GM19193 (cell line): ENCODE measurements around the gene SIX5.

ENCODE experiments used
- POLR2A ChIP-seq: IDR thresholded peaks from 4 replicates; pipeline ENCODE4 v1.6.1; 2011; ENCODE audit not compliant: insufficient read depth, insufficient read length; ENCODE audit errors: extremely low read depth

Gene SIX5

DNA sequence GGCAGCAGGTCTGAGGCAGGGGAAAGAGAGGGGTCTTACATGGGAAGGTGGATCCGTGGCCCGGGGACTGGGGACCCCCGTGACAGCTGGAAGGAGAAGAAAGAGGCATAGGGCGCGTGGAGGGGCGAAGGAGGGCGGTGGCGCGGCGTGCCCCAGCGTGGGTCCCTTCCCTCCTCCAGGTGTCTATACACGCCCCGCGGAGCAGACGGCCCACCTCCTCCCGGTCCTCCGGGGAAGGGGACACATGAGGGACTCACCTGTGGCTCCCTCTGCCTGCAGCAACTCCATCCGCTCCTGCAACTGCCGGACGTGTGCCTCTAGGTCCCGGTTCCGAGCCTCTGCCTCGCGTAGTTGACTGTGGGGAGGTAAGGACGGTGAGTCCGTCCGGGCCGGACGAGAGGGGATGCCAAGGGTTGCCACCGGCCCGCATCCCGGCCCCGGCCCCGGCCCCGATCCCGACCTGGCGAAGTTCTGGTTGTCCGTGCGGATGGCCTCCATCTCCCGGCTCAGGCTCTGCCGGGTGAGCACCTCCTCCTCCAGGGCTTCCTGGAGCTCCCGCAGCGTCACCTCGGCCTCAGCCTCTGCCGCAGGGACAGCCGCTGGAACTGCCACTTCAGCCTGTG lies 2.4 kb upstream of the SIX5 start:
- TF ChIP-seq POLR2A: no peak

GRCh38 chr19:45770192-45771101 lies 1.4 kb upstream of the SIX5 start:
- TF ChIP-seq POLR2A: peak; percentile 30

DNA sequence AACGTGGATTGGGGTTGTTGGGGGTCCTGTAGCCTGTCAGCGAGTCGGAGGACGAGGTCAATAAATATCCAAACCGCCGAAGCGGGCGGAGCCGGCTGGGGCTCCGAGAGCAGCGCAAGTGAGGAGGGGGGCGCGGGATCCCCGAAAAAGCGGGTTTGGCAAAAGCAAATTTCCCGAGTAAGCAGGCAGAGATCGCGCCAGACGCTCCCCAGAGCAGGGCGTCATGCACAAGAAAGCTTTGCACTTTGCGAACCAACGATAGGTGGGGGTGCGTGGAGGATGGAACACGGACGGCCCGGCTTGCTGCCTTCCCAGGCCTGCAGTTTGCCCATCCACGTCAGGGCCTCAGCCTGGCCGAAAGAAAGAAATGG lies 754 bp upstream of the SIX5 start:
- no peak for TF ChIP-seq POLR2A

GRCh38 chr19:45768655-45768983 lies 433 bp downstream of the SIX5 start:
- TF ChIP-seq POLR2A: no peak

GRCh38 chr19:45767881-45768654 lies 984 bp downstream of the SIX5 start:
- TF ChIP-seq POLR2A: peak; percentile 18

- no peak for TF ChIP-seq POLR2A
Measured at GRCh38 chr19:45767410-45767880, 1.6 kb downstream of the SIX5 start.

DNA sequence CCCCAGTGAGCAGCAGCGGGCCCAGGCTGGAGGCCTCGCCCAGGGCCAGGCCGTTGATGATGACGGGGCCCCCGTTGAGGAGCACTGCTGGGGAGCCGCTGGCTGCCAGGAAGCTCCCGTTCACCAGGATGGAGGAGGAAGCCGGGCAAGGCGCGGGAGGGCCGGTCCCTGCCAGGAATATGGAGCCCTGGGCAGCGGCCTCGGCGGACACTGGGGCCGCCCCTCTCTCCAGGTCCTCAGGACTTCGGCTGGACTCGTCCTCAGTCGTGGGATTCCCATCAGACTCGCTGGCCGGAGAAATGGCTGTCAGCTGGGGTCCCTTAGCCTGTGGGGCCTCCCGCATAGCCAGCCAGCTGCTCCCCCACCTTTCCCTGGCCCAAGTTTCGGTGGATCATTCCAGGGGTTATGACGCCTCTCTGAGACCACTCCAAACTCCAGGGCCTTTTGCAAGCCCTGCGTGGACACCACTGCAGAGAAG lies 2.1 kb downstream of the SIX5 start:
- no peak for TF ChIP-seq POLR2A

DNA sequence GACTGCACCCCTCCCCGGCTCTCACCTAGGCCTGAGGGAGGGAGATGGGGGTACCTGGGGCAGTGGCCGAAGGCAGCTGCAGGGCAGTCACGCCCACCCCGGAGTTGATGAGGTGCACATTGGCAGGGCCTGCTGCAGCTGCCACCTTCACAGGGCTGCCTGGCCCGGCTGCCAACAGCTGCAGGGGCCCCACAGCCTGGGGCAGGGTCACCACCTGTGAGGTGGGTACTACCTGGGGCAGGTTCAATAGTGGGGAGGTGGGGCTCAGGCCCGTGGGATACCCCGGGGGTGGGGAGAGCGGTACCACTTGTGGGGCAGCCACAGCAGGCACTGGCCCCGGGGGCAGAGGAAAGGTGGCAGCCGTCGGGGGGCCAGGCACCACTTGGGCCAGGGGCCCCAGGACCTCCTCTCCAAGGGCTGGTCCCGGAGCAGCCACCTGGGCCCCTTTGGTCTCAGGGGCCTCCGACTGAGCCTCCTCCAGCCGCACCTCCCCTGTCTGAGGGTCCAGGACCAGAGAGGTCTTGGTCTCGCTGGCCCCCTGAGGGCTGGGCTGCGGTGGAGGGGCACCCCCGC lies 2.7 kb downstream of the SIX5 start:
- no peak for TF ChIP-seq POLR2A

DNA sequence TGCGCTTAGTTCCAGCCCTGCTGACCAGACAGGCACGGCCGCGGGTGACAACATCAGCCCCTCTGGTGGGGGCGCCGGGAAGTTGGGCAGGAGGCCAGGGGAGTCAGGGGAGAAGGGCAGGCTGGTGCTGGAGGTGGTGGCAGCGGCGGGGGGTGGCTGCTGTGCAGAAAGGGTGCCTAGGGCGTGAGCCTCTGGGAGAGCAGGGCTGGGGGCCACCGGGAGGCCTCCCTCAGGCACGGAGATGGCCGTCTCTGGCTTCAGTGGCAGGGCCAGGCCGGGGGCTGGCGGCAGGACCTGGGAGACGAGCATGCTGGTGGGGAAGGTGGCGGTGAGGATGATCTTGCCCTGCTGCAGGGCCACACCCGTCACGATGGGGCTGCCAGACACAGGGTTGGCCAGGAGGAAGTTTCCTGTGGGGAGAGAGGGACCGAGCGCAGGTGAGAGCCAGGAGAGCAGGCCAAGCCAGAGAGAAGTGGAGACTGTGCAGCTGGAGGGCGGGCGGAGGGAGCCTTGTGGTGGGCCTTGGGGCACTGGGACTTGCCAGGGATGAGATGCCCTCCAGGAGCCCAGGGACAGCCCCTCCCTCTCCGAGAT lies 3.3 kb downstream of the SIX5 start:
- TF ChIP-seq POLR2A: no peak

DNA sequence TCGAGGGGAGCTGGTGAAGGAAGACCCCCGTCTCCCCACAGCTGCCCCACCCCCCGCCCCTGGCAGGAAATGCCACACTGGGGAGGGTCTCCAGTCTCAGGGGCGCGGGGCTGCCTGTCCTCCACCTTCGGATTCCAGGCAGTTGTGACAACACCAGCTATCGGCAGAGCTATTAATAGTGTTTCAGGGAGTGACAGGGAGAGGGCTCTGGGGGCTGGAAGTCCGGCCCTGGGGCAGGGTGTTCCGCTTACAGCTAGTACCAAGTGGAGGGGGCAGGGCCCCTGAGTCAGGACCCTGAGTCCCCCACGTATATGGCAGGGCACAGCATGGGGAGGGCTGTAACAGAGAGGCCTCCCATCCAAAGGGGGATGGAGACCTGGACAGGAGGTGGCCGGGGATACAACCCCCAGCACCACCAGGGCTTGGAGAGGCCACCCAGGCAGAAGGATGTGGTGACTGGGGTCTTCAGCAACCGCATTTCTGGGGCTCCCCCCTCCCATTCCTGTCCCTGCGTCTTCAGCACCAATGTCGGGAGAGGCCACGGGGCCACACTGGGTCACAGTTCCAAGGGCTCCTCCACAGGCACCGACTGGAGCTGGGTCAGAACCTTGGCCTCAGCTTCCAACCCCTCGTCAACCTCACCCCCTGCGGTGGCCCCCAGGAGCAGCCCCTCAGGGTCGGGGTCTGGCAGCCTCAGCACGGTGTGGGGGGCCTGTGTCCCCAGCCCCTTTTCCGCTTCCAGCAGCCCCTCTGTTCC lies 3.9 kb downstream of the SIX5 start:
- no peak for TF ChIP-seq POLR2A

GRCh38 chr19:45764475-45764874 lies 4.6 kb downstream of the SIX5 start:
- TF ChIP-seq POLR2A: no peak

DNA sequence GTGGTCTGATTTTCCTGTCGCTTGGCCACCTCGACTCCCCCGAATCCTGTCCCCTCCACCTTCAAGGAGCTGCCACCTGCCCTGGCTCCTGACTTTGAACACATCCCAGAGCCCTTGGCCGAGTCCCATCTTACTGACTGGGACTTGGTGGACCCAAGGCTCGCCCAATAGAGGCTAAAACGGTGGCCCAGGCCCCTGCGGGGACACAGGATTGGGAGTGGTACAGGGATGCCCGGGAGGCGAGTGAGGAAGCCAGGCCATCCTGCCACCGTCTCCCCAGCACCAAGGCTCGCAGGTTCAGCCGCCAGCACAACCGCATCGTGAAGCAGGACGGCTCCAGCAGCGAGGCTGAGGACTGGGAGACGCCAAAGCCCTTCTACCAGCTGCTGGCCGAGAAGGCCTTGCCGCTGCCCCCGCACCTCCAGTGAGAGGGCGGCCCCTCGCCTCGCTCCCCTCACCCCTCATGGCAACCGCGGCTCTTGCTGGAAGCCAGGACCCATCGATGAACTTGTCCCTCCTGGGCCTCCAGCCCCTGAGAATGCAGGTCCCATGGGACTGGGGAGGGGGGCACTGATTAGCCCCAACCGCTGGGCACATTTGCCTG lies 5.3 kb downstream of the SIX5 start:
- TF ChIP-seq POLR2A: no peak

- TF ChIP-seq POLR2A: no peak
Measured at GRCh38 chr19:45762870-45763631, 6.0 kb downstream of the SIX5 start.

DNA sequence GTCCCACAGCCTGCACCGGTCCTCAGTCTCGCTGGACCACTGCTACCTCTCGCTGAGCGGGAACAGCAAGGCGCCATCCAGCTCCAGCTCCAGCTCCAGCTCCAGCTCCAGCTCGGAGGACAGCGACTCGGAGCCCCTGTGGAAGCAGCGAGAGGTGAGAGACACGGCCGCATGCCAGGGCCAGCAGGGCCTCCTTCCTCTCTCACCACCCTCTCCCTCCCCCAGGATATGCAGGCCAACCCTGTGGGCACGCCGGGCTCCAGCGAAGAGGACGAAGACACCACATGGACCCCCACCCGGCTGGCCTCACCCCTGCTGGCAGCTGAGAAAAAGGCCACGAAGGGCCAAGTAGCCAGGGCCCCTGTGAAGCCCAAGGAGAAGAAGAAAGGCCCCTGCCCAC lies 7.3 kb downstream of the SIX5 start:
- no peak for TF ChIP-seq POLR2A

DNA sequence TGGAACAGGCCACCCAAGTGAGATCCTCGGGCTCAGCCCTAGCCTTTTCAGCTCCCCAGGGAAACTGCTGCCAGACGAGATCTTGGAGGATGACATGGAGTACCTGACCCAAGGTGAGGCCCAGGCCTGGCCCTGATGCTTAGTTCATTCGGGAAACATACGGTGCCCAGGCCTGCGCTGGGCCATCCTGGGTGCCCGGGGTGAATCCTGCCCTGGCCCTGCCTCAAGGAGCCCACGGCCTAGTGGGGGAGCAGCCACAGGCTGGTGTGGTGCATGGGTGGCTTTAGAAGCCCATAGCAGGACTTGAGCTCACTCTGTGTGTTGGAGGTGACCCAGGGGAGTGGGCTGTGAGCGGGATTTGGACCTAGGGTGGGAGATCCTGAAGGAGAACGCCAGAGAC lies 10.1 kb downstream of the SIX5 start:
- TF ChIP-seq POLR2A: no peak
